NCI-H2107 treated with DMSO at 0.1 percent for 48 hours (cell line): ENCODE data around the gene RNF26.

Source experiments
- DNase-seq: peaks from one replicate; lab custom pipeline; 2025; ENCODE audit not compliant: unreplicated experiment; lab: John Stamatoyannopoulos, UW

Gene RNF26

GRCh38 chr11:119350302-119350701 lies 16.0 kb downstream of the RNF26 start:
- no peak for DNase-seq

- no peak for DNase-seq
These were observed 16.9 kb downstream of the RNF26 start for GRCh38 chr11:119351232-119351631.

- peak; percentile 71 for DNase-seq
These were observed 18.5 kb downstream of the RNF26 start for GRCh38 chr11:119352857-119353260.

GRCh38 chr11:119355091-119355843 lies 20.9 kb downstream of the RNF26 start:
- no peak for DNase-seq

DNA sequence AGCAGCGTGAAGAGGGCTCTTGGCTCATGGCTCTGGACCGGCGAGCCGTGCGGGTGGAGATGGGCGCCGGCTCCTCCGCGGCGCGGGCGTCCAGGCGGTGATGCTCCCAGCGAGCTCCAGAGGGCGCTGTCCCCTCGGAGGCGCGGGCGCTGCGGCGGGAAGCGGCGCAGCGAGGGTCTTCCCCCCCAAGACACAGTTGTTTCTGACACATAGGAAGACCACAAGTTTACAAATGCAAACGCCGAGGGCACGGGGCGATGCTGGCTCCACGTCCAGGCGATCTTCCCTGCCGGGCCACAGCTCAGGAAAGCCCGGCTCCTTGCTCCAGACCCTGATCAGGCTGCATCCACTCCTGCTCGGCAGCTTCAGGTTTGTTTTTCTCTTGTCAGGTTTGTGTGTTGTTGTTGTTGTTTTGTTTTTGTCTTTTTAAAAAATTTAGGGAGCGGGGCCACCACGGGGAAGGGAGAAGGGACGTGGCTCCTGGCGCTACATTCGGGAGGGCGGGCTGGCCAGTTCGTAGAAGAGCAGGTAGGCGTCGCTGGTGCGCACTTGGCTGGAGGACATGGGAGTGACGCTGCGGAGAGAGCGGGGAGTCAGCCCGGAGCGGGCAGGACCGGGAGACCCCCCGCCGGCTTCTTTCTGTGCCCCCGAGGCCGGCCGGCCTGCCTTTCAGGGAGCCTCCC lies 22.2 kb downstream of the RNF26 start:
- DNase-seq = peak; percentile 56

GRCh38 chr11:119357074-119357473 lies 22.7 kb downstream of the RNF26 start:
- no peak for DNase-seq

- no peak for DNase-seq
These were observed 25.3 kb downstream of the RNF26 start for GRCh38 chr11:119359365-119360214.

- DNase-seq = peak; percentile 79
These were observed 26.9 kb downstream of the RNF26 start for GRCh38 chr11:119361056-119361787.

- no peak for DNase-seq
These were observed 27.8 kb downstream of the RNF26 start for GRCh38 chr11:119361941-119362725.

- no peak for DNase-seq
These were observed 28.4 kb downstream of the RNF26 start for GRCh38 chr11:119362741-119363080.

DNA sequence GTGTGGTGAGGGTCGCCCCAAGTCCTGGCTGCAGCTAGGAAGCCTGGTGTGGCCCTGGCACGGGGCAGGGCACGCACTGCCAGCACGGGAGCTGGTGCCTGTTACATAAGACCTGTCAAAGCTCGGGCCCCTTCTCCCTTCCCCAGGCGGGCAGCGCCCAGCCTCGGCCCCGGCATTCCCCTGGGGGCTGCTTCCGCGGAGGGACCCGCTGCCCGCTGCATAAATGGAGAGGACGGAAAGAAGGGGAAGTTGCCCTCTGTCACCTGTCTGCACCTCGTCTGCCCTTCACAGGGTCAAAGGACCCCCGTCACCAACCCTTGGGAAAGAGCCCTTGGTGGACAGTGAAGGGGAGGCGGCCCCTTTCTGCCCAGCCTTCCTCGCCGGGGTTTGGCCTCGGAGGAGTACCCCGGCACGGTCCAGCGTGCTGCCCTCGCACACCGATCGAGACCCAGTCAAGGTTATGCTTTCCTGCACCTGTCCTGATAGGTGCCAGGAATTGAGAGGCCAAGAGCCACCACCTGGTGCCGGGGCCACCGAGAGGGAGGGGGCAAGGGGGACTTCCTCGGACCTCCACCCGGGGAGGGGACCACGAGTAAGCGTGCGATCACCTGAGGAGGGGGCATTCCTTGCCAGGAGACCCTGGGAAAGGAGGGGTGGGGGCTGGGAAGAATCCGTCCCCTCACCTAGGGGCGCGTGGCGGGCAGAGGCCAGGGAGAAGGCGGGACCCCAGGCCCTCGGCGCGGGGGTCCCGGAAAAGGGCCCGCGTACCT lies 28.9 kb downstream of the RNF26 start:
- DNase-seq = no peak

- no peak for DNase-seq
These were observed 29.7 kb downstream of the RNF26 start for GRCh38 chr11:119363851-119364590.

GRCh38 chr11:119365071-119365591 lies 30.8 kb downstream of the RNF26 start:
- DNase-seq = no peak

DNA sequence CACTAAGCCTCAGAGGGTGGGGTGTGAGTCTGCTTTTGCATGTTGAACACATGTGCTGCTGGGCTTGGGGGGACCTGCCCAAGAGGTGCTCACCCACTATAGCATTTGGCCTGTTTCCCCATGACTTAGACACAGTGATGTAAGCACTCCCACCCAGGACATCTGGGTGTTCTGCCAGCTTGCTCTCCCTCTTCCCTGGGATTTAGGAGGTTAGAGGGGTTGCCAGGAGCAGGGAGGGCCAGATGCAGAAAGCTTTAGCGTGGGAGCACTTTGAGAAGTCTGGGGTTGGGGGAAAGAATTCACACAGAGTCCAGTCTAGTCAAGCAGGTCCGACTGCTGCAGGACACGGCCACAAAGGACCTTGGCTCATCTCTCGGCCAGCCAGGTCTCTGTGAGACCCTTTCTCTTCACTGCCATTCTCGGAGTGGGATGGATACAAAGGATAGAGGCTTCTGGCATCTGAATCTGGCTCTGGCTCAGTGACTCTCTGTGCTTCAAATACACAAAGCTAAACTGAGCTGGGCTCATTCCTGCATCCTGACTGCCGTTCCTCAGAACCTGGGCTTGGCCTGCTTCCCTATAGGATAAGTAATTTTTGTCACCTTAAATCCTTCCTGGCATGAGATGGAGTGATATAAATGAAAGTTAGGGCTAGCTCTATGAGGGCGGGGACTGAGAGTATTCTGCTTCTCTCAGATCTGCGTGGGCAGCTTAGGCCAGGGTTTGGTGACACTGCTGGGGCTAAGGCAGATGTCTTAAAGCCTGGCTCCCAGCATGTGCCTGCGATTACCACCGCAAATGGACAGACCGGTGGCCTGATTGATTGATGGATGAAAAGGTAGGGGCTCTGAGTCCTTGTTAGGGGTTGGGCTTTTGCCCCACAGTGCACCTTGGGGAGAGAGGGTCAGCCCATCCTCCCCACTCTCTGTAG lies 32.6 kb downstream of the RNF26 start:
- no peak for DNase-seq

- DNase-seq = no peak
These were observed 33.4 kb downstream of the RNF26 start for GRCh38 chr11:119367661-119368120.

- DNase-seq = no peak
These were observed 34.1 kb downstream of the RNF26 start for GRCh38 chr11:119368121-119369034.
